NCI-H2227 (cell line): ENCODE data around the gene IGF2BP3.
"Not testable (repeated sequence)": the region's sequence is repeated elsewhere in the genome, so short reads cannot be mapped to it uniquely, and the experiment has no call there.

Experiments
- DNase-seq: peaks from one replicate; lab custom pipeline; 2025; ENCODE audit not compliant: unreplicated experiment; lab: John Stamatoyannopoulos, UW

IGF2BP3 gene

GRCh38 chr7:23426876-23427275 is 43.4 kb downstream of the IGF2BP3 start:
- DNase-seq, result no peak

GRCh38 chr7:23422909-23423308 is 47.4 kb downstream of the IGF2BP3 start:
- no peak for DNase-seq

- no peak for DNase-seq
These were observed 47.9 kb downstream of the IGF2BP3 start for GRCh38 chr7:23422384-23422783.

- DNase-seq, result no peak
These were observed 50.4 kb downstream of the IGF2BP3 start for GRCh38 chr7:23419845-23420244.

GRCh38 chr7:23419160-23419559 is 51.1 kb downstream of the IGF2BP3 start:
- no peak for DNase-seq

- no peak for DNase-seq
These were observed 52.2 kb downstream of the IGF2BP3 start for GRCh38 chr7:23418046-23418445.

- DNase-seq, result no peak
These were observed 55.1 kb downstream of the IGF2BP3 start for GRCh38 chr7:23415198-23415597.

- DNase-seq, result no peak
These were observed 59.7 kb downstream of the IGF2BP3 start for GRCh38 chr7:23410446-23411183.

GRCh38 chr7:23406564-23406963 is 63.7 kb downstream of the IGF2BP3 start:
- not testable (repeated sequence) for DNase-seq

GRCh38 chr7:23405240-23405618 is 65.1 kb downstream of the IGF2BP3 start:
- no peak for DNase-seq

- peak; percentile 32 for DNase-seq
These were observed 65.6 kb downstream of the IGF2BP3 start for GRCh38 chr7:23404546-23405239.

GRCh38 chr7:23403970-23404369 is 66.3 kb downstream of the IGF2BP3 start:
- no peak for DNase-seq

- not testable (repeated sequence) for DNase-seq
These were observed 72.2 kb downstream of the IGF2BP3 start for GRCh38 chr7:23398090-23398489.

GRCh38 chr7:23397241-23397640 is 73.0 kb downstream of the IGF2BP3 start:
- no peak for DNase-seq

- DNase-seq, result no peak
These were observed 73.9 kb downstream of the IGF2BP3 start for GRCh38 chr7:23396222-23397015.

- no peak for DNase-seq
These were observed 75.7 kb downstream of the IGF2BP3 start for GRCh38 chr7:23394488-23395171.

- DNase-seq, result peak; percentile 46
These were observed 76.7 kb downstream of the IGF2BP3 start for GRCh38 chr7:23393636-23394035.

GRCh38 chr7:23389701-23390100 is 80.6 kb downstream of the IGF2BP3 start:
- no peak for DNase-seq

GRCh38 chr7:23387583-23387982 is 82.7 kb downstream of the IGF2BP3 start:
- no peak for DNase-seq

GRCh38 chr7:23385140-23385539 is 85.2 kb downstream of the IGF2BP3 start:
- DNase-seq, result no peak

- DNase-seq, result no peak
These were observed 87.1 kb downstream of the IGF2BP3 start for GRCh38 chr7:23383225-23383624.
